WTC11 (cell line): ENCODE data around the gene CDC6.

Source experiments
- ESRRA ChIP-seq: sonication (generic); formaldehyde crosslinking; IDR thresholded peaks from 2 replicates; pipeline ENCODE4 v1.8.1; 2022; ENCODE audit warnings: mild to moderate bottlenecking, missing genetic modification reagents, borderline replicate concordance
- TP53 ChIP-seq: sonication (generic); formaldehyde crosslinking; IDR thresholded peaks from 2 replicates; pipeline ENCODE4 v1.8.1; 2023; ENCODE audit warnings: mild to moderate bottlenecking, missing genetic modification reagents
- ZNF232 ChIP-seq: sonication (generic); formaldehyde crosslinking; IDR thresholded peaks from 2 replicates; pipeline ENCODE4 v1.8.0; 2022; ENCODE audit warnings: mild to moderate bottlenecking, missing genetic modification reagents
- ZNF317 ChIP-seq: sonication (generic); formaldehyde crosslinking; IDR thresholded peaks from 2 replicates; pipeline ENCODE4 v1.8.1; 2023; ENCODE audit warnings: low read depth, mild to moderate bottlenecking, moderate library complexity, missing genetic modification reagents, borderline replicate concordance
- ZNF416 ChIP-seq: fragments of 250-450 bp; sonication (Bioruptor Pico); IDR thresholded peaks from 2 replicates; pipeline ENCODE4 v1.9.0; 2021; ENCODE audit warnings: mild to moderate bottlenecking, inconsistent platforms
- TF ChIP-seq, protein P1 (sequence below): fragments of 200-600 bp; IDR thresholded peaks from 2 replicates; pipeline ENCODE4 v1.8.0; 2022; ENCODE audit warnings: antibody characterized with exemption
- TF ChIP-seq, protein P2 (sequence below): sonication (generic); formaldehyde crosslinking; IDR thresholded peaks from 2 replicates; pipeline ENCODE4 v1.8.1; 2023; ENCODE audit warnings: mild to moderate bottlenecking, missing genetic modification reagents
- TF ChIP-seq, protein P3 (sequence below): sonication (generic); formaldehyde crosslinking; conservative IDR thresholded peaks from 2 replicates; pipeline ENCODE4 v1.8.1; 2022; ENCODE audit warnings: mild to moderate bottlenecking, missing genetic modification reagents
- TF ChIP-seq, protein P4 (sequence below): sonication (generic); formaldehyde crosslinking; IDR thresholded peaks from 2 replicates; pipeline ENCODE4 v1.8.0; 2022; ENCODE audit warnings: mild to moderate bottlenecking, missing genetic modification reagents
- TF ChIP-seq, protein P5 (sequence below): sonication (generic); formaldehyde crosslinking; IDR thresholded peaks from 2 replicates; pipeline ENCODE4 v1.8.1; 2022; ENCODE audit warnings: low read depth, missing genetic modification reagents, borderline replicate concordance

DNA sequence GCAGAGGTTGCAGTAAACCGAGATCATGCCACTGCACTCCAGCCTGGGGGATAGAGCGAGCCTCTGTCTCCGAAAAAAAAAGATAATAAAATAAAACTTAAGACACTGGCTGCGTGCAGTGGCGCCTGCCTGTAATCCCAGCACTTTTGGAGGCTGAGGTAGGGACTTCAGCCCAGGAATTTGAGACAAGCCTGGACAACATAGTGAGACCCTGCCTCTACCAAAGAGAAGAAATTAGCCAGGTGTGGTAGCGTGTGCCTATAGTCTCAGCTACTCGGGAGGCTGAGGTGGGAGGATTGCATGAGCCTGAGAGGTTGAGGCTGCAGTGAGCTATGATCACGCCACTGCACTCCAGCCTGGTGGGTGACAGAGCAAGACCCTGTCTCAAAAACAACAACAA lies 47.9 kb downstream of the CDC6 start:
- TF ChIP-seq, protein P1, sequence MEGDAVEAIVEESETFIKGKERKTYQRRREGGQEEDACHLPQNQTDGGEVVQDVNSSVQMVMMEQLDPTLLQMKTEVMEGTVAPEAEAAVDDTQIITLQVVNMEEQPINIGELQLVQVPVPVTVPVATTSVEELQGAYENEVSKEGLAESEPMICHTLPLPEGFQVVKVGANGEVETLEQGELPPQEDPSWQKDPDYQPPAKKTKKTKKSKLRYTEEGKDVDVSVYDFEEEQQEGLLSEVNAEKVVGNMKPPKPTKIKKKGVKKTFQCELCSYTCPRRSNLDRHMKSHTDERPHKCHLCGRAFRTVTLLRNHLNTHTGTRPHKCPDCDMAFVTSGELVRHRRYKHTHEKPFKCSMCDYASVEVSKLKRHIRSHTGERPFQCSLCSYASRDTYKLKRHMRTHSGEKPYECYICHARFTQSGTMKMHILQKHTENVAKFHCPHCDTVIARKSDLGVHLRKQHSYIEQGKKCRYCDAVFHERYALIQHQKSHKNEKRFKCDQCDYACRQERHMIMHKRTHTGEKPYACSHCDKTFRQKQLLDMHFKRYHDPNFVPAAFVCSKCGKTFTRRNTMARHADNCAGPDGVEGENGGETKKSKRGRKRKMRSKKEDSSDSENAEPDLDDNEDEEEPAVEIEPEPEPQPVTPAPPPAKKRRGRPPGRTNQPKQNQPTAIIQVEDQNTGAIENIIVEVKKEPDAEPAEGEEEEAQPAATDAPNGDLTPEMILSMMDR: no peak
- TF ChIP-seq ZNF416 (CRISPR knock-in tag): no peak
- TF ChIP-seq, protein P2, sequence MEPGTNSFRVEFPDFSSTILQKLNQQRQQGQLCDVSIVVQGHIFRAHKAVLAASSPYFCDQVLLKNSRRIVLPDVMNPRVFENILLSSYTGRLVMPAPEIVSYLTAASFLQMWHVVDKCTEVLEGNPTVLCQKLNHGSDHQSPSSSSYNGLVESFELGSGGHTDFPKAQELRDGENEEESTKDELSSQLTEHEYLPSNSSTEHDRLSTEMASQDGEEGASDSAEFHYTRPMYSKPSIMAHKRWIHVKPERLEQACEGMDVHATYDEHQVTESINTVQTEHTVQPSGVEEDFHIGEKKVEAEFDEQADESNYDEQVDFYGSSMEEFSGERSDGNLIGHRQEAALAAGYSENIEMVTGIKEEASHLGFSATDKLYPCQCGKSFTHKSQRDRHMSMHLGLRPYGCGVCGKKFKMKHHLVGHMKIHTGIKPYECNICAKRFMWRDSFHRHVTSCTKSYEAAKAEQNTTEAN (CRISPR knock-in tag): no peak
- TF ChIP-seq ZNF317 (CRISPR knock-in tag): no peak
- no peak for TF ChIP-seq ESRRA (CRISPR knock-in tag)
- TF ChIP-seq, protein P3, sequence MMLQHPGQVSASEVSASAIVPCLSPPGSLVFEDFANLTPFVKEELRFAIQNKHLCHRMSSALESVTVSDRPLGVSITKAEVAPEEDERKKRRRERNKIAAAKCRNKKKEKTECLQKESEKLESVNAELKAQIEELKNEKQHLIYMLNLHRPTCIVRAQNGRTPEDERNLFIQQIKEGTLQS (CRISPR knock-in tag): no peak
- no peak for TF ChIP-seq ZNF232 (CRISPR knock-in tag)
- TF ChIP-seq, protein P4, sequence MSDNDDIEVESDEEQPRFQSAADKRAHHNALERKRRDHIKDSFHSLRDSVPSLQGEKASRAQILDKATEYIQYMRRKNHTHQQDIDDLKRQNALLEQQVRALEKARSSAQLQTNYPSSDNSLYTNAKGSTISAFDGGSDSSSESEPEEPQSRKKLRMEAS: no peak
- TF ChIP-seq, protein P5, sequence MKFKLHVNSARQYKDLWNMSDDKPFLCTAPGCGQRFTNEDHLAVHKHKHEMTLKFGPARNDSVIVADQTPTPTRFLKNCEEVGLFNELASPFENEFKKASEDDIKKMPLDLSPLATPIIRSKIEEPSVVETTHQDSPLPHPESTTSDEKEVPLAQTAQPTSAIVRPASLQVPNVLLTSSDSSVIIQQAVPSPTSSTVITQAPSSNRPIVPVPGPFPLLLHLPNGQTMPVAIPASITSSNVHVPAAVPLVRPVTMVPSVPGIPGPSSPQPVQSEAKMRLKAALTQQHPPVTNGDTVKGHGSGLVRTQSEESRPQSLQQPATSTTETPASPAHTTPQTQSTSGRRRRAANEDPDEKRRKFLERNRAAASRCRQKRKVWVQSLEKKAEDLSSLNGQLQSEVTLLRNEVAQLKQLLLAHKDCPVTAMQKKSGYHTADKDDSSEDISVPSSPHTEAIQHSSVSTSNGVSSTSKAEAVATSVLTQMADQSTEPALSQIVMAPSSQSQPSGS (CRISPR knock-in tag): no peak
- TF ChIP-seq TP53 (CRISPR knock-in tag): no peak
